Ecto neural progenitor cell (in vitro differentiated cells): ENCODE data around the gene L2HGDH.

ENCODE experiments used
- DNase-seq: peaks from one replicate; pipeline ENCODE4 v3.0.0-alpha.2; 2018; ENCODE audit warnings: low spot score

The L2HGDH gene

GRCh38 chr14:50285861-50286260 lies 26.2 kb downstream of the L2HGDH start:
- DNase-seq: no peak

GRCh38 chr14:50272498-50272897 lies 39.5 kb downstream of the L2HGDH start:
- DNase-seq: no peak

- DNase-seq: no peak
Observed at GRCh38 chr14:50270932-50271331, 41.1 kb downstream of the L2HGDH start.

- no peak for DNase-seq
Observed at GRCh38 chr14:50265029-50265428, 47.0 kb downstream of the L2HGDH start.

GRCh38 chr14:50263321-50263720 lies 48.7 kb downstream of the L2HGDH start:
- DNase-seq: no peak

DNA sequence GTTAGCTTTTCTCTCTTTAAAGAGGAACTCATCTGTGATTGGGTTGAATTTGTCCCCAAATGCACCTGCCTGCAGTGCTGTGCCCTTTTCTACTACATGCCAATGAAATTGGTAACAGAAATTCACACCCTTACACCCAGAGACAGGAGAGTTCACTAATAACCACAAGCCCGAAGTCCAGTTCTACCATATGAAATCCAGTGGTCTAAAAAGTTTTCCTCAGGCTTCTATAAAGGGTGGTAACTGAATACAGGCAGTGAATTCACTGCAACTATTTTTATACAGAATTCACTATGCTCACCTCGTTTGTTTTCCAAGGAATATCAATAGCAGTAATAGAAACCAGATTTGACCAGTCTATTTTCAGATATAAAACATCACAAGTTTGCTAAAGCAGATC lies 49.2 kb downstream of the L2HGDH start:
- no peak for DNase-seq

GRCh38 chr14:50260511-50260910 lies 51.5 kb downstream of the L2HGDH start:
- no peak for DNase-seq

DNA sequence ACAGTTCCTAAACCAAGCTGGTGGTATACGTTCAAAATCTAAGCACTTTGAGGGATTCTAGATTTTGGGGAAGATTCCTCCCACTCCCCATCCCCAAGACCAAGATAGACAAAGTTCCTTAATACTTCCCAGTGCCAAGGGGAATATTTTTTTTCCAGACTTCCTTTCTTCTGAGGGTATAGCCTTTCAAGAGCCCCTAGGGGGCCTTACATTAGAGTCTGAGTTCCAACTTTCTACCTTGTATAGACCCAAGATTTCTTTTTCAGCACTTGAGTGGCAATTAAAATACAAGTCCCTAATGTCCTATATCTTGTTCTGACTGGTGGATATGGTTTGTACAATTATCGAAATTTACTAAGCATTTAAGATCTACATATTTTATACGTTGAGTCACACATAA lies 52.0 kb downstream of the L2HGDH start:
- DNase-seq: no peak

DNA sequence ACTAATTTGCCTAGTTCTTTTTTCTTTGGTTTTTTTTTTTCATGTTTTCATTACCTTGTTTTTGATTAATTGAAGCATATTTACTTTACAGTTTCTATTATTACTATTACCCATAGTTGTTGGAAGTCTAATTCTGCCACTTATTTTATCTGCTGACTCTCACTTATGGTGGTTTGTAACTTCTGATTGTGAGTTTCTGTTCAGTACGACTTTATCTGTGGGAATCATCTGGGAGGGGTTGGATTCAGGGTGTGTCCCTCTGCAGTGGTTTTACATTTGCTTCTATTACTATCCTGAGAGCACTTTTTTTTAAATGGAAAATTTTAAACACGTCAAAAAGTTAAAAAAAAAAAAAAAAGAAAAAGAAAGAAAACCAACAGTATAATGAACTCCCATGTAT lies 54.3 kb downstream of the L2HGDH start:
- DNase-seq: no peak

DNA sequence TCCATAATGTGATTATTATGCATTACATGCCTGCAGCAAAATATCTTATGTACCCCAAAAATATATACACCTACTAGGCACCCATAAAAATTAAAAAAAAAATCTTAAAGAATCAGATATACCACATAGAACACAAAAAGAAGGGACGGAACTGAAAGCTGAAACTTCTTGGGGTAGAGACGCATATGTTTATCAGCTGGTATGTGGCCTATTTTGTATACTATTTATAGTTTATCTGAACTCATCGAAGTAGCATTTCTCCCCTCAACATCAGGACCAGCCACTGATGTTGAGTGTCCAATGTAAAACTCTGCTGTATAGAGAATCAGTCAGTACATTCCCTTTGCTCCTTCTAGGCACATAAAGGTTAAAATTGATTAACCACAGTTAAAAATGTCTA lies 57.8 kb downstream of the L2HGDH start:
- no peak for DNase-seq

- DNase-seq: no peak
Observed at GRCh38 chr14:50249136-50249775, 62.8 kb downstream of the L2HGDH start.

- DNase-seq: no peak
Observed at GRCh38 chr14:50247245-50247644, 64.8 kb downstream of the L2HGDH start.

DNA sequence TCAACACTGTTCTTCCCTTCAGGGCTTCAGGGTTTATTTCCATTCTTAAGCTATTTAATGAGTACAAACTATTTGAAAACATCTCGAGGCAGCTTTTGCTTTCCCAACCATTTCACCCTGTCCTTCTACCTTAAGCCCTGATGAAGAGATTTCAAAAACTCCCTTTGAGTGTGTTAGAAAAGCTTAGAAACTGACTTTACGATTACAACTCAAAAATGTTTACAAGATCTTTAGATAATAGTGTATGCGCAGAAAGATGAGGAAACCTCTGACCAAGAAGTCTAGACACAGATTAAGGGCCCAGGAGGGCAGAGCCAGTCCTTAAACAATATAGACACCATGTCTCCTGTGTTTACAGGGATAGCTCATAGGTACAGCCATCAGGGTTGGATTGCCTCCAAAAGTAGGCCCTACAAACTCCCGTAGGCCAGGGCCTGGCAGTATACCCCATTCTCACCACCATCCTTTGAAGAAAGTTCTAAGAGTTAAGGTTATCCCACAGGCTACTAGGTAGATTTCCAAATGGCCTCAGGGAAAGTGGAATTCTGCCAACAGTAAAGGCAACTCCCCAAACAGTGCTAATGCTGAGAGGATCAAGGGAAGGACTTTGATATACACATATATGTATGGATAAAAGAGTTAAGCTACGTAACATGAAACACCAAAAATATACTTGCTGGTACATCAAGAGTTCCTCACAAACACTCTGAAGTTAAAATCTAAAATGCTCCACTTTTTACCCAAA lies 69.3 kb downstream of the L2HGDH start:
- no peak for DNase-seq

GRCh38 chr14:50242096-50242495 lies 69.9 kb downstream of the L2HGDH start:
- DNase-seq: no peak

DNA sequence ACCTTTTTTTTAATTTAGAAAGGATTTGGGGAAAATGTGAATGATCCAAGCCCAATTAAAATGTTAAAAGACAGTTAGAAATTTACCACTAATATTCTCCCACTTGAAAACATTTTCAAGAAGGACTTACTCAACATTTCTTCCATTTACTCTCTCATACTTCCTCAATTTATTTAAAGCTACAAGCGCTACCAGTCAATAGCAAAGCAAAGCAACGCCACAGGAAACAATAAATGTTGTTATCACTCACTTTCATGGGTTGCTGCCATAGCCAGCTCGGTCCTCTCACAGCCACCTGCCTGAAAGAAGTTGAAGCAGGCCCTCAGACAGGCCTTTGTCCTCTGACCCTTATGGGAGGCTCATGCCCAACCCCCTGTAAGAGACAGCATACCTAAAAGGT lies 74.6 kb downstream of the L2HGDH start:
- no peak for DNase-seq

DNA sequence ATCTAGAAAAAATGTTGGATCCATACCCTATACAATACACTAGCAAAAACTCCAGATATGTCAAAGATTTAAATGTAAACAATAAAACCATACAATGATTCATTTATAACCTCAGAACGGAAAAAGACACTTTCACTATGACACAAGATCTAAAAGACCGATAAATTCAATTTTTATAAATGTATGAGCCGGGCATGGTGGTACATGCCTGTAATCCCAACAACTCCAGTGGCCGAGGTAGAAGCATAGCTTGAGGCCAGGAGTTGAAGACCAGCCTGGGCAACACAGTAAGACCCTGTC lies 78.1 kb downstream of the L2HGDH start:
- DNase-seq: no peak

- no peak for DNase-seq
Observed at GRCh38 chr14:50233166-50233950, 78.7 kb downstream of the L2HGDH start.

- DNase-seq: no peak
Observed at GRCh38 chr14:50232276-50232642, 79.8 kb downstream of the L2HGDH start.

DNA sequence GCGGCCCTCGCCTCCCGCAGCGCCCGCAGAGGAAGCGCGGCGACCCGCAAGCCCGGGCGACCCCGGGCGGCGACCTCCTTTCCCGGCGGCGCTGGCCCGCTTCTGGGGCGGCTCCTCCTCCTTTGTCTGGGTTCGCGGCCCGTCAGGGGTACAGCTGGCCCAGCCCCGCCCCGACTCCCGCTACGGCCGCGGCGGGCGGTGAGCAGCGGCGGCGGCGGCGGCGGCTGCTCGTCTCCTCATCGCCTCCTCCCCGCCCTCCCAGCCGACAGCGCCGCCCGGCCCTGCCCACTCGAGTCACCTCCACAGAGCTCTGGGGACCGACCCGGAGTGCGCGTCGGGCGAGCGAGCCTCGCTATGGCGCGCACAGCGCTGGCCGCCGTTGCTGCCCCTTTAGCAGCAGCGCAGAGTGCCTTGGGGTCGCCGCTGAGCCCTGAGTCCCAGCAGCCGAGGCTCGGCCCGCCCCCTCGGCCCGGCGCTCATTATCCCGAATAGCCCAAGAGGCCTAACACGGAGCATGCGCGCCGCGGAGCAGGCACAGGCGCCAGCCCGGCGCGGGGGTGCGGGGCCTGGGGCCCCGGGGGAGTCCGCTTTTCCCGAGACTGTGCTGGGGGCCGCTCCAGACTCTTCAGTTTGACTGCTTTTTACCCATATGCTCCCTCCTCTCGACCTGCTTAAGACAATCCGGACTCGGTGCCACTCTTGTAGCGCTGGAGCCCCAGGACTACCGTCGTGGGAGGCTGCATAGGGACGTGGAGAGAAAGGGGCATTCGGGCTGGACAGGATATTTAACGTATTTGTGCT lies 80.4 kb downstream of the L2HGDH start, which contains the start of gene SOS2:
TSS of gene SOS2 (minus strand) at position 104 of the 801 bp plus-strand sequence. CDS start 295 bp downstream, outside the sequence.
- peak; percentile 95 for DNase-seq

GRCh38 chr14:50230701-50231474 lies 81.1 kb downstream of the L2HGDH start:
- peak; percentile 72 for DNase-seq

DNA sequence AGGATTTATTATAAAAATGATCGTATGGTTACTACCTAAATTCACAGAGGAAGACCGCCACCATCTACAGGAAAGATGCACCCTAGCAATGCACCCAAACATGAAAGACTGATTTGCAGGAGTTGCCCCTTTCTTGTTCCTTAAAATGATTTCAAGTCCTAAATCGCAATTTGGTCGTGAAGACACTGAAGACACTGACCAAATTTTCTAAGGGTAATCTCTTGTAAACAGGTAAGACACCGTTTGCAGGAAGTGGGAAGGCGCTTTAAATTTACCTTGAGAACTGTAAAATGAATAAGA lies 81.7 kb downstream of the L2HGDH start:
- no peak for DNase-seq

- DNase-seq: no peak
Observed at GRCh38 chr14:50229681-50230080, 82.3 kb downstream of the L2HGDH start.
